Pons (tissue), 1 donor: ENCODE measurements around the gene IMMP2L.
"Not testable (repeated sequence)": the region's sequence is repeated elsewhere in the genome, so short reads cannot be mapped to it uniquely, and the experiment has no call there.

Experiments used
- DNase-seq: peaks from one replicate; pipeline ENCODE4 v3.0.0-alpha.2; 2016; ENCODE audit warnings: low spot score

The IMMP2L gene

DNA sequence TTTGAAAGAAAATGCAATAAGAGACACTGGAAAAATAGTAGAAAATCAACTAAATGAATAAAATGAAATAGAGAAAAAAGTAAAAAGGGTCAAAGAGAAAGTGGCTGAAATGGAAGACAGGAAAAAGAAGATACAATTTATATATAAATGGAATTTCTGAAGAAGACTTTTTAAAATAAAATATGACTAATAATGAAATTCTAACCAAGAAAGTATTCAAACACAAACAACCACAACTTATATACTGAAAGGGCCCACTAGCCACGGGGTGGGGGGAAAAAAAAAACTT lies 232.1 kb downstream of the IMMP2L start:
- DNase-seq, result no peak

GRCh38 chr7:111329367-111330234 lies 232.7 kb downstream of the IMMP2L start:
- DNase-seq, result no peak

GRCh38 chr7:111328487-111328886 lies 233.8 kb downstream of the IMMP2L start:
- no peak for DNase-seq

- DNase-seq, result no peak
These were observed 237.5 kb downstream of the IMMP2L start for GRCh38 chr7:111324776-111325175.

DNA sequence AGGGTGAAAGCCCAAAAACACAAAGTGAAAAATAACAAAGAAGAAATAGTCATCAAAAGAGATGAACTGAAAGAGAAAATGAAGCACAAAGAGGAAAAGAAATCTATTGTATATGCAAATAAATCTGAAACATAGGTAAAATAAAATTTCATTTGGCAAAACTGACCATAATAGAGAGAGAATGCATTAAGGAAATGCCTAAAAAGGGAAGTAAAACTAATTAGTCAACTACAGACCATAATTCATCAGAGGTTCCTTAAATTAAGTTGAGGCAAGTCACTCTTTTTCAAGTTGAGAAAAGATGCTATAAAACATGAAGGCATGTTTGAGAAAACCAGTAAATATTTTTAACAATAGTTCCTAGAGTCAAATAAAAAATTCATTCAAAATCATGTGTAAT lies 238.1 kb downstream of the IMMP2L start:
- no peak for DNase-seq

DNA sequence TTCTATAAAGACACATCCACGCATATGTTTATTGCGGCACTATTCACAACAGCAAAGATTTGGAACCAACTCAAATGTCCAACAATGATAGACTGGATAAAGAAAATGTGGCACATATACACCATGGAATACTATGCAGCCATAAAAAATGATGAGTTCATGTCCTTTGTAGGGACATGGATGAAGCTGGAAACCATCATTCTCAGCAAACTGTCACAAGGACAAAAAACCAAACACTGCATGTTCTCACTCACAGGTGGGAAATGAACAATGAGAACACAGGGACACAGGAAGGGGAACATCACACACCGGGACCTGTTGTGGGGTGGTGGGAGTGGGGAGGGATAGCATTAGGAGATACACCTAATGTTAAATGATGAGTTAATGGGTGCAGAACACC lies 238.6 kb downstream of the IMMP2L start:
- DNase-seq, result not testable (repeated sequence)

DNA sequence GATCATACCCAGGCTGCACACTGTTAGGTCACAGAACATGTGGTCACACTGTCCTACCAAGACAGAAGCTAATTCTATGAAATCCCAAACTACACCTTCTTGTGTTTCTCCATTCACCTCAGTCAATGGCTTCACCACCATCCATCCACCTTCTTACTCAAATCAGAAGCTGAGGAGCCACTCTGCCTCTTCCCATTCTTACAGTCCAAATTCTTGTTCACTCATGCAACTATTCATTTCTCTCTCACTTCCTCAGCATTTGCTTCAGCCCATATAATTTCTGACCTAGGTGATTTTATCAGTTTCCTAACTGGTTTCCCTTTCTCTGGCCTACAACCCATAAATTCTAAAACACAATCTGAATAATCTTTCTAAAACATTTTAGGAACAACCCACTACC lies 242.2 kb downstream of the IMMP2L start:
- DNase-seq, result no peak

DNA sequence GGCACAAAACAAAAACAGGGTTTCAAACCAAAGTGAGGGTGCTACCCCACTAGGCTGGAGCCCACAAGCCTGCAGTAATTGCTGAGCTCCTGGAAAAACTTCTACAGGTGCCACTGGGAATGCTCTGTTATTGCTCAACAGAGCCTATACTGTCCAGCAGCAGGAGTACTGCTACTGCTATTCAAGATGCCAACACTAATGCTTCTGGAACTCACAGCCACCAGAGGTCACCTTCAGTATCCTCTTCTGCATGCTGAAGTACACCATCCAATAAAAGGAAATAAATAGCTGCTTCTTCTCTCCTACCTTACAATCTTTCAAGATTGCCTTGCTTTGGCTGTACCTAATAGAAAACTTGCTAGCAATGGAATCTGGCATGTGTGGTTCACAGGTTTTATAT lies 249.3 kb downstream of the IMMP2L start:
- no peak for DNase-seq

DNA sequence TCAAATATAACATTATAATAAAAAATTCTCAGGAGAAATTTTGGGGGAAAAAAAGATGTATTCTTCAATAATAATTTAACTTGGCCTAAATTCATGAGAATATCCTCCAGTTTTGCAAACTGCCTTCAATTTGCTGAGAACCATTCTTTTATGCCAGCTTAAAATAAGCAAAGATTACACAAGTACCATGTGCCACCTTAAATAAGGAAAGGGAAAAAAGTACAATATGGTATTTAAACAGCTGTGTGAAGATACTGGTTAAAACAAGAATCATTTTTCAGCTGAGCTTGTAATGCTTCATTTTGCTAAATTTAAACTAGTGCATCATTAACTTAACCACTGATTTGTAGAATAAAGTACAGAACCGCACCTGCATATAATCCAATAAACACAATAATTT lies 253.6 kb downstream of the IMMP2L start:
- DNase-seq, result no peak

GRCh38 chr7:111301891-111302290 lies 260.4 kb downstream of the IMMP2L start:
- DNase-seq, result no peak

DNA sequence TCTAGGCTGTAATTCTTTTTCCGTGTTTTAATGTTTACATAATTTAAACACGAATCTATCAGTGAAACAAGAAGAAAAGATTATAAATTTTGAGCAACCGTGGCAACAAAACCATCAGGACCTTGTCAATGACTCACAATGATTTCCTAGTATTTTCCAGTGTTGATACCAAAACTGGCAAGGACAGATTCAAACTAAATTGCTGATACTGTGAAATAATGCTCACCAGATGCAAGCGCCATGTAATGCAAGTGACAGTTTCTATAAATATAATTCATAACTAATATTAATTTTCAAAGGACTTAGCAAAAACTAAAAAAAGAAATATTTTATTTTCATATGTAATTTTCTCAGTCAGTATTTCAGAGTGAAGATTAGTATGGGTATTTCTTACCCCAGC lies 267.8 kb downstream of the IMMP2L start:
- no peak for DNase-seq

DNA sequence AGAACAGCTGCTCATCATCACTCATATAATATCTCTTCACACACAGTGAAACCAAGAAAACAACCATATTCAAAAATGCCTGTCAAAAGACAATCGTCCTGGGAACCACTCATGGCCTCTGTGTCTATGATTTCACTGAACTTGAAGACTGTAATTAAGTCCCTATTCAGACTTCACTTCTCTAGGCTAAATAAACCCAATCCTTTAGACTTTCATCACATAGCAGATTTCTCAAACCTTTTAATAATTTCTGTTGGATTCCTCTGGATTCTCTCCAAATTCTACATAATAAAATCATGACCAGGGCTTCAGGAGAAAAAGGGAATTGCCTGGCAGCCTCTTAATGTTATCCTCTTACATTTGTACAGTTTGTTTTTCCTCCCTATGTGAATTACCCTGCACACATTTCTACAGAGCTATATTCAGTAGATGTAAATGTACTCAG lies 270.2 kb downstream of the IMMP2L start:
- no peak for DNase-seq

- DNase-seq, result no peak
These were observed 271.3 kb downstream of the IMMP2L start for GRCh38 chr7:111290982-111291381.

- no peak for DNase-seq
These were observed 271.9 kb downstream of the IMMP2L start for GRCh38 chr7:111290419-111290818.

GRCh38 chr7:111288441-111288840 lies 273.9 kb downstream of the IMMP2L start:
- not testable (repeated sequence) for DNase-seq

DNA sequence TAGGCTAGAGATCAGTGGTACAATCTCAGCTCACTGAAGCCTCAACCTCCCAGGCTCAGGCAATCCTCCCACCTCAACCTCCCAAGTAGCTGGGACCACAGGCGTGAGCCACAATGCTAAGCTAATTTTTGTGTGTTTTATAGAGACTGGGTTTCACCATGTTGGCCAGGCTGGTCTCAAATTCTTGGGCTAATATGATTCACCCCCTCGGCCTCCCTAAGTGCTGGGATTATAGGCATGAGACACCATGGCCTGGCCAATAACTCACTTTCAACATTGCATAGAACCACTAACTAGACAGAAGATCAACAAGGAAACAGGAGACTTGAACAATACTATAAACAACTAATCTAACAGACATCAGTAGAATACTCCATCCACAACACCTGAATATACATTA lies 279.7 kb downstream of the IMMP2L start:
- no peak for DNase-seq

DNA sequence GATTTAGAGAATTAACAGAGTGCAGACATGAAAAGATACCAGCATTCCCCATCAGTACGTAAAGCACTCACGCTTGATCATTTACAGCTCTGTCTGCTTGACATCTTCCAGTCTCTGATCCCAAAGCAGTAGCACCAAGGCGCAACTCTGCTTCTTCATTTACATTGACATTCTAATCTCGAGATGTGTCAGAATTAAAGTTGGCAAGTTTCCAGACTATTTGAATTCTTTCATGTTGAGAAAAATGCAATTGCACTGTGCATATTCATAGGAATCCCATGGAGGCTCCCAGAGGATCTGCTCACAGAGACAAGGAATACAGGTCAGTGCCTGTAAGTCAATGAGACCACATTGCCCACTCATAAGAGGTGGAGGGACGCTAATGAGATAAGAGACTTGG lies 287.4 kb downstream of the IMMP2L start:
- no peak for DNase-seq

- no peak for DNase-seq
These were observed 290.2 kb downstream of the IMMP2L start for GRCh38 chr7:111272092-111272491.

DNA sequence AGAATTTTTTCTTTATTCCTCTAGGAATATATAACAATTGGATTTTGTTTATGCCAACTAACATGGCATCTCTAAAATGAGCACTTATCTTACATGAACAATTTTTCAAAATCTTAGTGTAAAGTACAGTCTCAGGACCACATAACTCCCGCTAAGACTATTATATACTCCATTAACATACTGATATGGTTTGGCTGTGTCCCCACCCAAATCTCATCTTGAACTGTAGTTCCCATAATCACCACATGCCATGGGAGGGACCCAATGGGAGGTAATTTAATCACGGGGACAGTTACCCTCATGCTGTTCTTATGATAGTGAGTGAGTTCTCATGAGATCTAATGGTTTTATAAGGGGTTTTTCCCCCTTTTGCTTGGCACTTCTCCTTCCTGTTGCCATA lies 291.5 kb downstream of the IMMP2L start:
- DNase-seq, result not testable (repeated sequence)

- no peak for DNase-seq
These were observed 293.4 kb downstream of the IMMP2L start for GRCh38 chr7:111268941-111269340.

- no peak for DNase-seq
These were observed 295.7 kb downstream of the IMMP2L start for GRCh38 chr7:111266613-111267012.

DNA sequence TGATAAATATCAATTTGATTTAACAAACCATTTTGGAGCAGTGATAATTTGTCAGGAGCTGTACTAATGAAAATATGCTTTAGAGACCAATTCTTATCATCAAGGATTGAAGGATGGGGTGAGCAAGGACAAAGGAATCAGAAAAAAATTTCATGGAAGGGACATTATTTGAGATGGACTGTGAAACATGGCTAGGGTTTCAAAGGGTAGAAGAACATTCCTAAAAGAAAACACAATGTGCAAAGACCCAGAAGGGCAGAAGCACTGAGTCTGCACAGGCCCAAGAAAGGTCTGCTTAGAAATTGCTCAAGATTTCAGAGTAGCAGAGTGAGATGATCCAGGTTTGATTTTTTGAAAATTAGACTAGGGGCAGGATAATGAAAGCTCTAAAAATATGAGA lies 296.9 kb downstream of the IMMP2L start:
- DNase-seq, result no peak

GRCh38 chr7:111264981-111265380 lies 297.3 kb downstream of the IMMP2L start:
- DNase-seq, result no peak
